ENCODE data around the gene TMEM175.

DNA sequence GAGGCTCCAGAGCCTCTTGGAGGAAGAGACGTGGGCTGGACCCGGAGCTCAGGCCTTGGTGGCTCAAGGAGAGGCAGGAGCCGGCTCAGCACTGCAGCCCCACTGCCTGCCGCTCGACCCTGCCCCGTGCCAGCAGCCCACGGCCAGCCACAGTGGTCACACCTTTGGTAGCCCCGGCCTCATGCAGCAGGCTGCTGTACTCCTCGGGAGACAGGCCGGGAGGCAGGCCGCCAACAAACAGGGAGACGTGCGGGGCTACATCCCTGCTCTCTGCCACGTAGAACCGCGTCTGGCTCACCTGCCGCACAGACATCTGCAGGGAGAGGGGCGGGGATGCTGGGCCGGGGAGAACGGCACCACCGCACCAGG is 33.5 kb downstream of the TMEM175 start:
- no peak for TF ChIP-seq POLR2AphosphoS5 (IDR thresholded peaks at IDR 0.05)
- TF ChIP-seq, protein P1, sequence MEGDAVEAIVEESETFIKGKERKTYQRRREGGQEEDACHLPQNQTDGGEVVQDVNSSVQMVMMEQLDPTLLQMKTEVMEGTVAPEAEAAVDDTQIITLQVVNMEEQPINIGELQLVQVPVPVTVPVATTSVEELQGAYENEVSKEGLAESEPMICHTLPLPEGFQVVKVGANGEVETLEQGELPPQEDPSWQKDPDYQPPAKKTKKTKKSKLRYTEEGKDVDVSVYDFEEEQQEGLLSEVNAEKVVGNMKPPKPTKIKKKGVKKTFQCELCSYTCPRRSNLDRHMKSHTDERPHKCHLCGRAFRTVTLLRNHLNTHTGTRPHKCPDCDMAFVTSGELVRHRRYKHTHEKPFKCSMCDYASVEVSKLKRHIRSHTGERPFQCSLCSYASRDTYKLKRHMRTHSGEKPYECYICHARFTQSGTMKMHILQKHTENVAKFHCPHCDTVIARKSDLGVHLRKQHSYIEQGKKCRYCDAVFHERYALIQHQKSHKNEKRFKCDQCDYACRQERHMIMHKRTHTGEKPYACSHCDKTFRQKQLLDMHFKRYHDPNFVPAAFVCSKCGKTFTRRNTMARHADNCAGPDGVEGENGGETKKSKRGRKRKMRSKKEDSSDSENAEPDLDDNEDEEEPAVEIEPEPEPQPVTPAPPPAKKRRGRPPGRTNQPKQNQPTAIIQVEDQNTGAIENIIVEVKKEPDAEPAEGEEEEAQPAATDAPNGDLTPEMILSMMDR (IDR thresholded peaks at IDR 0.05) = no peak

Data from prostate gland (tissue), 2 donors.